NCI-H460 (cell line): ENCODE measurements around the gene PRKD1. TPM values are rescaled to one million over a fixed set of nuclear protein-coding genes. Genes with fewer than 3 reads are reported as not detected.
"Not testable (repeated sequence)": the region's sequence is repeated elsewhere in the genome, so short reads cannot be mapped to it uniquely, and the experiment has no call there.

Source experiments
- DNase-seq: peaks from one replicate; pipeline ENCODE4 v3.0.0-alpha.2; 2016; ENCODE audit warnings: low read depth; ENCODE audit errors: extremely low read depth
- total RNA-seq: library from RNA; depleted of rRNA; stranded (reverse); fragments of >200 nt; shearing (Covaris generic); gene quantifications from 2 replicates; pipeline ENCODE4 v1.2.3, GENCODE V29; 2014

The PRKD1 gene
- total RNA-seq, 1 experiment from 2014 or later, result 5.3 TPM

DNA sequence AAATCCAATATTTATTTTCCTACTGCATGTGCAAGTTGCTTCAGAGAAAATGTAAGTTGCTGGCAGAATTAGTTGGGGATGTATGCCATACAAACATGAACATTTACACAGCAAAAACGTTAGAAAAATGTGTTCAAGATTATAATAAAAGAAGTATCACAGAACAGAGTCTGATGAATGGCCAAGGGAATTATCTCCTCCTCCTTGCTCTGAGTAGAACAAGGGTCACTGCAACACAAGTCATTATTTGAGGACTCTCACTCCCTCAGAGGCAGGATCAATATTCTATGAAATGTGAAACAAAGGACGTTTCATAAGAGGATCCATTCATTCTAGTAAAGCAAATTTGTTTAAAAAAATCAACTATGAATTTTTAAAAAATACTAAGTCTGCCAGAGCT lies 177.8 kb downstream of the PRKD1 start:
- no peak for DNase-seq

DNA sequence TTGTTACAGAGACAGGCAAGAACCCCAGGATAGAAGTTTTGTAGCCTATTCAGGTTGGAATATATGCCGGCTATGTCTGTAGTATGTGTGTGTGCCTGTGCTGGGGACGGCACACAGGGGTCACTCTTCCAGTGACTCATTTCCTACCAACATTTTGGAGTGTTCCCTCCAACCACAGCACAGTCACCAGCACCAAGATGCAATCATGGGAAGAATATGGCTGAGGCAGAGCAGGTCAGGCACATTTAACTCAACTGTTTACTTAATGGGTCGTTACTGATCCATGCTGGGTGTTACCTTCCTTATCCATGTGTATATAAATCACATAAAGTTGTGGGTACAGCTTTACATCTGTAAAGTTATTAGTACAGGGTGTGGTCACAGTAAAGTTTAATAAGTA lies 178.3 kb downstream of the PRKD1 start:
- DNase-seq, result peak; percentile 13

DNA sequence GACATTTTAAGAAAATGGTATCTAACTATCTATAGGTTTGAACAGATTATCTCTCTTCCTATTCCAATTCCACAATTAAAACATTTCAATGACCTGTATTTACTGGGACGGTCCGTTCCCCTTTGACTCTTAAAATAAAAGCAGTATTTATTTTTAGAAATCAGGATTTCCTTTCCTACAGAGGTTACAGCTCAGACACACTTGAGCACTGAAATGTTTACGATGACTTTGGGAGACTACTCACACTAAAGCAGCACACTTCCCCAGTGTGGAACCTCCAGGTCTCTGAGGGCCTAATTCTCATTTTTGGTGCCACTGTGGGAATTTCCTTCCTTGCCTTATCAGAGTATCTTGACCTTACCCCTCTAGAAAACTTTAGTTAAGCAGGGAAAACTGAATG lies 181.8 kb downstream of the PRKD1 start:
- DNase-seq, result no peak

DNA sequence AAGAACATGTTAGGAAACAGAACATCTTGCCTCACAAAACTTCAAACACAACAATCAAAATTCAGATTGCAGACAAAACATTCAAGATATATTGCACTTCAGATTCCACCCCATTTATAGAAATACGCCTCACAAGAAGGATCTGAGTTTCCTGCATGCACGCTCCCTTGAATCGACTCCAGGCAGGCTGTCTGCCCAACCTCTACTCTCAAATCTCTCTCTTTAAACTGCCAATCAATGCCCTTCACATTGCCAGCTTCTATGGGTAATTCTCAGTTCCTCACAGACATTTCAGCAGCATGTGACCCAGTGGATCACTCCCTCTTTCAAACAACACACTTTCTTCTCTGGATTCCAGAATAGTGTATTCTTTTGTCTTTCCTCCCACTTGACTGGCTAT lies 184.1 kb downstream of the PRKD1 start:
- no peak for DNase-seq

DNA sequence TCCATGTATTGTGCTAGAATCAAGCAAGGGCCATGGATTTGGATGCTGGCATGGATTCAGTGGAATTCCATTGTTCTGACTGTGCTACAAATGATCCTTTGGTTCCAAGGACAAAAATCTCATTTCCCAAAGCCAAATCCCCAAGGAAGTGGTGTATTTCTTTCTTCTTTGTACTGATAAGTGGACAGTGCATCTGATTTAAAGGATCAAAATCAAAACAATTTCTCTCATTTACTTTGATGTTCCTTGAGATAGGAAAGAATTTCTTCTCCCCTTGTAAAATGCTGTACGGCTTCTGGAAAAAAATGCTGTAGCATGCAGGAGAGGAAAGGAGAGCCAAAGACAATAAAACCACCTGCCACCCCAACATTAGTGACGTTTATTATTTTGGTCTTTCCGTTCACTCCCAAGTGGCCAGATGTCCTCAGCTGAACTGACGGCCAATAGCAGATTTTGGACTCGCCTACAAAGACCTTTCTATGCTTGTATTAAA lies 185.7 kb downstream of the PRKD1 start:
- DNase-seq, result peak; percentile 17

DNA sequence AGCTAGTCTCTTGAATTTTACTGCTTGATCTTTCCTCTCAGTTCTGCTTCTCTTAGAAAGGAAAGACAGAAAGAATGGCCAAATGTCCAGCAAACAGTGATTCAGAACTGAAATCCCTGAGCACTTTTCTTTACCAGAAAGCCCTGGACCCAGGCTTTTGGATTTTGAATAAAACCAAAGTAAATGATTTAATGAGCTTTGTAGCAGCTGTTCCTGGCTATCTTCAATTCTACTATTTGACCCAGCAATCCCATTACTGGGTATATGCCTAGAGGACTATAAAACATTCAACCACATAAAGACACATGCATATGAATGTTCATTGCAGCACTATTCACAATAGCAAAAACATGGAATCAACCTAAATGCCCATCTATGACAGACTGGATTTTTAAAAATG lies 187.2 kb downstream of the PRKD1 start:
- DNase-seq, result no peak

DNA sequence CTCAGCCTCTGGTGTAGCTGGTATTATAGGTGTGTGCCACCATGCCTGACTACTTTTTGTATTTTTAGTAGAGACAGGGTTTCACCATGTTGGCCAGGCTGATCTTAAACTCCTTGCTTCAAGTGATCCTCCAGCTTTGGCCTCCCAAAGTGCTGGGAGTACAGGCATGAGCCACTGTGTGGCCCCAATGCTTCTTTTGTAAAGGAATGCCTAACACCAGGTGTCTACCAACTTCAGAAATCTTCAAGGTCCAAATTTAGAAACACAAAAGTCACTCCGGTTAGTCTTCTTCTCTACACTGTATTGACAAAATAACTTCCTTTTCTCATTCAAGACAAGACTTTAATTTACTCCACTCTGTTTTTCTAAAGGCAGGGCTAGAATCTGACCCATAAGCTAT lies 188.7 kb downstream of the PRKD1 start:
- DNase-seq, result no peak

DNA sequence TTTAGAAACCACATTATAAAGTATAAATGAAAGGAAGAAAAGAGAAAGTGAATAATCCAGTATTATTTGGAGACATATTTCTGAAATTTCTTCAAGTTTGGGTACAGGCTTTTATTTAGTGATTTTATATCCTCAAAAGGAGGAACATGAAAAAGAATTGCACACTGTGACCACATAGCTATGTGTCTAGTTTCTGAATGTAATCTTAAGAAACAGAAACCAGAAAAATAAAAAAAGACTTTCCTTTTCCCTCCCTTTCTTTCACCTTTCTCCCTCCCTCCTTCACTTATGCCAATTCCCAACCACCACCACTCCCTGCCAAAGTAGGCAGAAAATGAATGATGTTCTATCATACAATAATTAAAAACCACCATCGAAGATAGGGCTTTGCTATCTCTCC lies 189.6 kb downstream of the PRKD1 start:
- DNase-seq, result no peak

DNA sequence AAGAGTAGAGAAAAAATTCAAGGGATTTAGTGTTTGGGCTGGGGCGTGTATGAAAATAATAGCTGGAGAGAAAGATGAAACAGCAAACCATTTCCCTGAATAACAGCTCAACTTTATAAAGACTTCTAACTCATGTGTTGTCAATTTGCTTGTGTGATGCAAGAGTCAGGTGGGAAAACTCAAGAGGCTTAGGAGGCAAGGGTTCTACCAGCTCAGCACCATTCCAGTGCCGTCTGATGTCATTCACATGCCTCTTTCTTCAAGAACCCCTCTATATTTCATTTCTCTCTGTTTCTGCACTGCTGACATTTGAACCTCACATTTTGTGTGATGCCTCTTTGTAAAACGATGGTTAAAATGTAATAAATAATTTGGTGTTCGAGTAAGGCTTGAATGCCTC lies 192.2 kb downstream of the PRKD1 start:
- DNase-seq, result no peak

DNA sequence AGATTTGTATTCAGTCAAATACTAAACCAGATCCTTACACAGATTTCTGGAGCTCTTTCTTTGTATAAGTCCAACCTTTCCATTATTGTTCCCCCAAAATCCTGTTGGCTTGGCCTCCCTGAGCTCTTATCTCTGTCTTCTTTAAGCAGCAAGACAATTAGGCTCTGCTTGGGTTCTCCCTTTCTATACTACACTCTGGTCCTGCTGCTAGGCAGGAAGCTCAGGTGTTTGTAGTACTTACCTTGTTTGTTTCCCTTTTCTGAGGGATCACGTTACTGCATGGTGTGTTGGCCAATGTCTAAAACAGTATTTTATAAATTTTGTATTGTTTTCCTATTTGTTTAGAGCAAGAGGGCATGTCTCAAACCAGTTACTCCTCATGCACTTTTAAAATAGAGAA lies 192.9 kb downstream of the PRKD1 start:
- DNase-seq, result no peak

DNA sequence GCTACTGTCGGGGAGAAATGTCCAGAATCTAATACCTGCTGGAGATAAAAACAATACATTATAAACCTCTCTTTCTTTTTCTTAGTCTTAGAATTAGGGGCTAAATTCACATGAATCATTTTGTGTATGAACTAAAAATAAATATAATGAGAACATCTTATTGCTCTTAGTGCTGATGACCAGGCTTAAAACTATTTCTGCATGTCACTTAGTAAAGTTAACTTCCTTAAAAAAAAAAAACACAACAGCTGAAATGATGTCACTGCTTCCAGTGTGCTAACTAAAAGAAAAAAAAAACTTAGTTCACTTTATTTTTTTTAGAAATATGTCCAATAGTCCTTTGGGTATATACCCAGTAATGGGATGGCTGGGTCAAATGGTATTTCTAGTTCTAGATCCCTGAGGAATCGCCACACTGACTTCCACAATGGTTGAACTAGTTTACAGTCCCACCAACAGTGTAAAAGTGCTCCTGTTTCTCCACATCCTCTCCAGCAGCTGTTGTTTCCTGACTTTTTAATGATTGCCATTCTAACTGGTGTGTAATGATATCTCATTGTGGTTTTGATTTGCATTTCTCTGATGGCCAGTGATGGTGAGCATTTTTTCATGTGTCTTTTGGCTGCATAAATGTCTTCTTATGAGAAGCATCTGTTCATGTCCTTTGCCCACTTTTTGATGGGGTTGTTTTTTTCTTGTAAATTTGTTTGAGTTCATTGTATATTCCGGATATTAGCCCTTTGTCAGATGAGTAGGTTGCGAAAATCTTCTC lies 200.9 kb downstream of the PRKD1 start:
- not testable (repeated sequence) for DNase-seq

DNA sequence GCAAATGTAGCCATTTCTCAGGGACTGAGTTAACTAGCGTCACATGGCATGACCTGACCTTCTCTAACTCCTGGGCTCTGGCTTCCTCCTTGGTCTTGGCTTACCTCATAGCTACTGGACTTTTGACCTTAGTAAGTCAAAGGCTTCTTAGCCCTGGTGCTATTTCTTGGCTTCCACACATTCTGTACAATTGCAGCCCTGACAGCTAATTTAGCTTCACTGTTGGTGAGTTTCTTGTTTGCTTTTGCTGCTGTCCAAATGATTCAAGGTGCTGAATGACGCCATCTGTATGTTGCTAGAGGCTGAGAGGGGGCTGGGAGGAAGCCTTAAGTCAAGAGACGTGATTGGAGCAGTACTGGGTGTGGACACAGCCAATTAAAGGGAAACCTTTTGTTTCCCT lies 202.7 kb downstream of the PRKD1 start:
- peak; percentile 69 for DNase-seq

DNA sequence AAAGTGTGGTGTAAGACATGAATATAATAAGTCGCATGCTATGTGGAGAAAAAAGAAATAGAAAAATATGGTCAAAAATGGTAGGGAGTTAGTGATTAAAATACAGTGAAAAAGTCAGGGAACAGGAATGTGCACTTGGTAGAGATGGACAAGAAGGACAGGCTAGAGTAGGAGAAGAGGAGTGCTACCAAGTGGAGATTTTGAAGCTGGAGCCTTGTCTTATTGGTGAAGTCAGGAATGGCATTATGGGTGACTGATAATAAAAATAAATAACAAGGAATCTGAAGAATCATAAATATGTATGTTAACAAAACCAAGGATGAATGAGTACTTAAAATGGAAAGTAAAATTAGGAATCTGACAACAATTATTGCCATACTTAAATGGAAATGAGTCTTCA lies 204.8 kb downstream of the PRKD1 start:
- no peak for DNase-seq

DNA sequence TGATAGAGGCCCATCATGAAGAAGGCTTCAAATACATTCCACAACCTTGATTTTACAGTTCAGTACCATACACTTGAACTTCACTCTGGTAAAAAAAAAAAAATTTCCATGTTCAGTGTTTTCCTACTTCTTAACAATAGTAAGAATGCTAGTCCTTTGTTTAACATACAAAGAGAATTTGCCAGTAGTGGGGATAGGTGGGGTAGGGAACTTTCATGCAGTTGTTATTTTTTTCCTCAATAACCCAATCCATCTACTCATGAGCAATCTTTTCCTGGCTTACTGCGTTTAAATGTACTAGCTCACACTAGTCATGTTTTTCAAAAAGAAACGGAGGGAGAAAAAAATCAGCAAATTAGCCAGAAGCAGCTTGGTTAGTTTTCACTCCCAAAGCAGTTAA lies 206.1 kb downstream of the PRKD1 start:
- no peak for DNase-seq

DNA sequence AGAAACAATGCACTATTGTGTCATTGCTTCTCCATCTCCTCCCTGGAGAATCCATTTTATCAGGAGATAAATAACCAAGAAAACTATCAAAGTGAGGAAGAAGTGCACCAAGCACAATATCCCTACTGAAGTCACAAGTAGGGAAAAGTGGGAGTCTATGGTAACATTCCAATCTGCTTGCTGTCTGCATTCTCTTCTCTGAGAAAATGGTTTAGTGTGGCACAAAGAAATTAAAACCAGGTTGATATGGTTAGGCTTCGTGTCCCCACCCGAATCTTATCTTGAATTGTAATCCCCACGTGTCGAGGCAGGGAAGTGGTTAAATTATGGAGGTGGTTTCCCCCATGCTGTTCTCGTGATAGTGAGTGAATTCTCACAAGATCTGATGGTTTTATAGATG lies 209.7 kb downstream of the PRKD1 start:
- DNase-seq, result no peak

DNA sequence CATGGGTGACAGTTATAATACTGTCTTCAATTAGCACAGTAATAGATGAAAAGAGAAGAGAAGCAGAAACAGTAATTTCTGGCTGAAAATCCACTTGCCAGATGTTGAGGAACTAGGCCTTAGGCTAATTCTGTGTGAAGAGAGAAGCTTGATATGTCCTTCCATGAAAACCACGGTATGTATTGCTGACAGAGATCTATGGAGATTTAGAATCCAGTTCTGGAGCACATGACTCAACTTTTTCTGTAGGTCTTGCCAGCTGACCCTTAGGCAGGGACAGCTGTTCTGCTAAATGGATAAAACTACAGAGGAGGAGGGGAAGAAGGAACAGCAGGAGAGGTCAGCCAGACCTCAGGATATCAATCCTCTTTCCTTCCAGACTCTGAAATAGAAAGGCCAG lies 211.5 kb downstream of the PRKD1 start:
- no peak for DNase-seq

DNA sequence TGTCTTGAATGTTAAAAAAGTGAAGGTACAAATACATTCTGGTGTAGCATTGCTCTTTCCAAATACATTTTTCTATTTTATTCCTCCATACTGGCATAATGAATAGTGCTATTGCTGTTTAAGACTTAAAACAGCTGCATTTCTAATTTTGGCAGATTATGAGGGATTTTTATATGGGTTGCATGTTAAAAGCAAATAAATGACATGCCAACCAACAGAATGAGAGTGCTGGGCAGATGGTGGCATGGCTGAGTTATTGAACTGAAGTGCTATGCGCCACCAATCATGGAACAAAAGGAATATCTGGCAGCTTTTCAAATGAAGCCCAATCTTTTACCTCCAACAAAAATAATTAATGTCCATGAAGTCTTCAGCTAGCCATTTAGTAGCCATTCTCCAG lies 215.0 kb downstream of the PRKD1 start:
- no peak for DNase-seq

DNA sequence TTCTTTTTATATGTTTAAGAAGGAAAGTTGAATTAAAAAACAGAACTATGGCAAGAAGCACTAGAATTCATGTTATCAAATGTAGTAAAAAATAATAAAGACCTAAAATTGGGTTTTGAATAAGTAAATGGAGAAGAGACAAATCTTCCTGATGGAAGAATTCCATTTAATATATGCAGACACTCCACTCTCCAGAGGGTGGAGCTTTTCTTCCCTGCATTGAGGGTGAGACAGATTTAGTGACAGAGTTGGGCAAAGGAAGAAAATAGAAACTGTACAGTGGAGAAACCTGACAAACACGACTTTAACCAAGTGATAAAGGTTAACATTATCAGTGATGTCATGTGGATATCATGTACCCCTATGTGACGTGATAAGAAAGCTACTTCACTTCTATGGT lies 217.6 kb downstream of the PRKD1 start:
- no peak for DNase-seq

DNA sequence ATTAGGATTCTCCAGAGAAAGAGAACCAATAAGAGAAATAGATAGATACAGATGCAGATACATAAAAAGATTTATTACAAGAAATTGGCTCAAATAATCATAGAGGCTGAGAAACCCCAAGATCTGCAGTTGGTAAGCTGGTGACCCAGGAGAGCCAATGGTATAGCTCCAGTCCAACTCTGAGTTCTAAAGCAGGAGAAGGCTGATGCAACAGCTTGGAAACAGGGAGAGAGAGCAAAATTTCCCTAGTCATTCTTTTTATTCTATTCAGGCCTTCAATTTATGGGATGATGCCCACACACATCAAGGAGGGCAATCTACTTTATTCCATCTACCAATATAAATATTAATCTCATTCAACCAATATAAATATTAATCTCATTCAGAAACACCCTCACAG lies 218.2 kb downstream of the PRKD1 start:
- peak; percentile 69 for DNase-seq

DNA sequence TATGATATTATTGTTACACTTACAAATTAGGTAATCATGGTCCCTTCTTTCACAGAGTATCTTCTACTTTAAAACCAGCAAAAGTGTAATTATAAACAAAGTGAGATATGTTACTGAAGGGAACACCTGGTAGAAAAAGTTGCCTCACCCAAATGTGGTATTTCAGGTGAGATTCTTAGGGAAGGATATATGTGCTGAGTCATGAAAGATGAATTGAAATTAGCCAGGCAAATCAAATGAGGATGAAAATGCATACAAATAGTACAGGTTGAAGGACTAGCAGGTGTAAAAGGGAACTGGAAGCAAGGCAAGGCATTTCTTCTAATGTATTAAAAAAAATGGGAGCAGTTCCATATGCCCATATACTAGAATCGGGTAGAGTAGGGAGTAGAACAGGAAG lies 220.9 kb downstream of the PRKD1 start:
- no peak for DNase-seq

DNA sequence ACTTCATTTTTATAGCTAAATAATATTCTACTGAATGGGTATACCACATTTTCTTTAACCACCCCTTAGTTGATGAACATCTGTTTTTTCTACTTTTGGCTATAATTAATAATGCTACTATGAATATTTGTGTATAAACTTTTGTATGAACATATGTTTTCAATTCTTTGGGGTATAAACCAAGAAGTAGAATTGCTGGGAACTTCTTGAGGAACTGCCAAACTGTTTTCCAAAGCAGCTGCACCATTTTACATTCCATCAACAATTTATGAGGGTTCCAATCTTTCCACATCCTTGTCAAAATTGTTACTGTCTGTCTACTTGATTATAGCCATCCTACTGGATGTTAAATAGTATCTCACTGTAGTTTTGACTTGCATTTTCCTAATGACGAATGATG lies 221.8 kb downstream of the PRKD1 start:
- no peak for DNase-seq

DNA sequence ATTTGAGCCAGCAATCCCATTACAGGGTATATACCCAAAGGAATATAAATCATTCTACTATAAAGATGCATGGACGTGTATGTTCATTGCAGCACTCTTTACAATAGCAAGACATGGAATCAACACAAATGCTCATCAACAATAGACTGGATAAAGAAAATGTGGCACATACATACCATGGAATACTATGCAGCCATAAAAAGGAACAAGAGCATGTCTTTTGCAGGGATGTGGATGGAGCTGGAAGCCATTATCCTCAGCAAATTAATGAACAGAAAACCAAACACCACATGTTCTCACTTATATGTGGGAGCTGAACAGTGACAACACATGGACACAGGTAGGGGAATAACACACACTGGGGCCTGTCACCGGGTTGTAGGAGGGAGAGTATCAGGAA lies 238.1 kb downstream of the PRKD1 start:
- not testable (repeated sequence) for DNase-seq

DNA sequence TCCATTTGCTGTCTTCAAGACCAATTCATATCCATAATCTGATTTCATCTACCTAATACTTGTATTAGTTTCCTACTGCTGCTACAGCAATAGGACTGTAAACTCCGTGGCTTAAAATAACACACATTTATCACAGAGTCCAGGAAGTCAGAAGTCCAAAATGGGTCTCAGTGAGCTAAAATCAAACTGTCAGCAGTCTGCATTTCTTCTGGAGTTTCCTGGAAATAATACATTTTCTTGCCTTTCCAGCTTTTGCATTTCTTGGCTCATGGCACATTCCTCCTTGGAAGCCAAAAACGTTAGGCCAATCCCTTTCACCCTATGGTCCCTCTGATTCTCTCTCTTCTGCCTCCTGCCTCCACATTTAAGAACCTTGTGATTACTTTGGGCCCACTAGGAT lies 239.8 kb downstream of the PRKD1 start:
- DNase-seq, result no peak
